HEK293 (cell line): ENCODE results near the gene PFDN6.

Experiments used
- CTCF ChIA-PET: fragments of 350-600 bp; formaldehyde crosslinking; extraction: SDS; loops from one replicate; lab custom pipeline; 2021; ENCODE audit warnings: antibody characterized with exemption; lab: Yijun Ruan, JAX
- POLR2A ChIA-PET: fragments of 300-600 bp; formaldehyde crosslinking; extraction: SDS; loops from one replicate; lab custom pipeline; 2020; ENCODE audit warnings: antibody characterized with exemption, inconsistent platforms; lab: Yijun Ruan, JAX
- H3K27ac ChIP-seq: fragments of 200-500 bp; sonication (Bioruptor generic); 2 replicates; pipeline ENCODE4 v1.5.1; 2014; ENCODE audit warnings: low read depth, low read length, control low read depth, inconsistent platforms; ENCODE audit errors: extremely low read depth
- H3K36me3 ChIP-seq, 2 experiments: fragments of 200-500 bp in 1 of 2; sonication (Bioruptor generic) in 1 of 2; 1 replicate in 1 of 2; 2 replicates in 1 of 2; pipeline ENCODE4 v1.5.1; 2014 to 2017; ENCODE audit warnings: inconsistent platforms in 2 of 2, low read length in 2 of 2; ENCODE audit not compliant: control insufficient read depth in 2 of 2, insufficient read depth in 1 of 2
- H3K4me1 ChIP-seq: fragments of 200-500 bp; sonication (Bioruptor generic); 2 replicates; pipeline ENCODE4 v1.5.1; 2014; ENCODE audit warnings: mild to moderate bottlenecking, low read length, inconsistent platforms; ENCODE audit not compliant: control insufficient read depth, insufficient read depth
- H3K4me3 ChIP-seq: 2 replicates; pipeline ENCODE4 v1.5.1; 2011; ENCODE audit warnings: low read depth, mild to moderate bottlenecking, control low read depth, low read length, moderate library complexity
- H3K9me3 ChIP-seq: fragments of 200-500 bp; sonication (Bioruptor generic); 2 replicates; pipeline ENCODE4 v1.5.1; 2014; ENCODE audit warnings: low read depth, low read length, inconsistent platforms; ENCODE audit not compliant: control insufficient read depth, insufficient read depth
- EGR2 ChIP-seq: fragments of 450-650 bp; formaldehyde crosslinking; IDR thresholded peaks from 2 replicates; pipeline ENCODE4 v1.5.1; 2016; ENCODE audit warnings: low read depth, missing biosample characterization, missing genetic modification characterization
- GLIS2 ChIP-seq: fragments of 450-650 bp; formaldehyde crosslinking; IDR thresholded peaks from 2 replicates; pipeline ENCODE4 v1.5.1; 2016; ENCODE audit warnings: missing biosample characterization, missing genetic modification characterization
- HOXC10 ChIP-seq: sonication (generic); formaldehyde crosslinking; IDR thresholded peaks from 2 replicates; pipeline ENCODE4 v1.8.1; 2023; ENCODE audit warnings: mild to moderate bottlenecking, missing genetic modification reagents
- KLF8 ChIP-seq: fragments of 450-650 bp; formaldehyde crosslinking; IDR thresholded peaks from 2 replicates; pipeline ENCODE4 v1.5.1; 2016; ENCODE audit warnings: missing biosample characterization, missing genetic modification characterization
- PRDM10 ChIP-seq: fragments of 450-650 bp; formaldehyde crosslinking; IDR thresholded peaks from 2 replicates; pipeline ENCODE4 v1.5.1; 2016; ENCODE audit warnings: missing biosample characterization, missing genetic modification characterization
- YY2 ChIP-seq: fragments of 450-650 bp; formaldehyde crosslinking; IDR thresholded peaks from 2 replicates; pipeline ENCODE4 v1.5.1; 2016; ENCODE audit warnings: missing biosample characterization, missing genetic modification characterization
- ZBTB17 ChIP-seq: fragments of 450-650 bp; formaldehyde crosslinking; IDR thresholded peaks from 2 replicates; pipeline ENCODE4 v1.5.1; 2016; ENCODE audit warnings: missing biosample characterization, missing genetic modification characterization
- ZEB2 ChIP-seq: fragments of 450-650 bp; formaldehyde crosslinking; IDR thresholded peaks from 2 replicates; pipeline ENCODE4 v1.5.1; 2016; ENCODE audit warnings: missing biosample characterization, missing genetic modification characterization
- ZNF112 ChIP-seq: fragments of 450-650 bp; formaldehyde crosslinking; IDR thresholded peaks from 2 replicates; pipeline ENCODE4 v1.5.0; 2017; ENCODE audit warnings: missing biosample characterization, missing genetic modification characterization
- ZNF24 ChIP-seq: fragments of 450-650 bp; formaldehyde crosslinking; IDR thresholded peaks from 2 replicates; pipeline ENCODE4 v1.5.1; 2016; ENCODE audit warnings: missing biosample characterization, missing genetic modification characterization
- ZNF341 ChIP-seq: fragments of 450-650 bp; formaldehyde crosslinking; IDR thresholded peaks from 2 replicates; pipeline ENCODE4; 2016; ENCODE audit warnings: low read depth, missing biosample characterization, missing genetic modification characterization
- ZNF398 ChIP-seq: fragments of 450-650 bp; formaldehyde crosslinking; IDR thresholded peaks from 2 replicates; pipeline ENCODE4 v1.5.1; 2017; ENCODE audit warnings: missing biosample characterization, missing genetic modification characterization
- ZNF596 ChIP-seq: fragments of 450-650 bp; IDR thresholded peaks from 2 replicates; pipeline ENCODE4 v1.5.0; 2018; ENCODE audit warnings: missing biosample characterization, mild to moderate bottlenecking, missing genetic modification characterization, moderate library complexity
- ZNF600 ChIP-seq: fragments of 450-650 bp; formaldehyde crosslinking; IDR thresholded peaks from 2 replicates; pipeline ENCODE4 v1.5.1; 2016; ENCODE audit warnings: missing biosample characterization, missing genetic modification characterization
- ZNF623 ChIP-seq: fragments of 450-650 bp; formaldehyde crosslinking; IDR thresholded peaks from 2 replicates; pipeline ENCODE4 v1.5.1; 2016; ENCODE audit warnings: missing biosample characterization, missing genetic modification characterization
- ZNF626 ChIP-seq: fragments of 450-650 bp; sonication (Bioruptor Pico); formaldehyde crosslinking; IDR thresholded peaks from 2 replicates; pipeline ENCODE4 v1.5.1; 2018; ENCODE audit warnings: missing biosample characterization, missing genetic modification characterization, inconsistent platforms
- ZNF629 ChIP-seq: fragments of 450-650 bp; formaldehyde crosslinking; IDR thresholded peaks from 2 replicates; pipeline ENCODE4 v1.5.1; 2017; ENCODE audit warnings: missing biosample characterization, missing genetic modification characterization
- ZNF660 ChIP-seq: fragments of 450-650 bp; IDR thresholded peaks from 2 replicates; pipeline ENCODE4 v1.5.1; 2018; ENCODE audit warnings: missing biosample characterization, mild to moderate bottlenecking, missing genetic modification characterization
- ZSCAN23 ChIP-seq: fragments of 450-650 bp; formaldehyde crosslinking; IDR thresholded peaks from 2 replicates; pipeline ENCODE4 v1.5.1; 2016; ENCODE audit warnings: missing biosample characterization, missing genetic modification characterization
- ZSCAN30 ChIP-seq: fragments of 450-650 bp; IDR thresholded peaks from 2 replicates; pipeline ENCODE4 v1.5.1; 2018; ENCODE audit warnings: missing biosample characterization, mild to moderate bottlenecking, missing genetic modification characterization, moderate library complexity
- TF ChIP-seq, protein P1 (sequence below): fragments of 450-650 bp; formaldehyde crosslinking; IDR thresholded peaks from 2 replicates; pipeline ENCODE4 v1.5.1; 2016; ENCODE audit warnings: missing biosample characterization, missing genetic modification characterization
- TF ChIP-seq, protein P2 (sequence below): fragments of 450-650 bp; formaldehyde crosslinking; IDR thresholded peaks from 2 replicates; pipeline ENCODE4 v1.5.1; 2016; ENCODE audit warnings: missing biosample characterization, missing genetic modification characterization
- TF ChIP-seq, protein P3 (sequence below): fragments of 450-650 bp; formaldehyde crosslinking; IDR thresholded peaks from 2 replicates; pipeline ENCODE4 v1.5.1; 2016; ENCODE audit warnings: missing biosample characterization, missing genetic modification characterization
- TF ChIP-seq, protein P4 (sequence below): fragments of 450-650 bp; formaldehyde crosslinking; IDR thresholded peaks from 2 replicates; pipeline ENCODE4 v1.5.1; 2016; ENCODE audit warnings: missing biosample characterization, missing genetic modification characterization

PFDN6 gene

DNA sequence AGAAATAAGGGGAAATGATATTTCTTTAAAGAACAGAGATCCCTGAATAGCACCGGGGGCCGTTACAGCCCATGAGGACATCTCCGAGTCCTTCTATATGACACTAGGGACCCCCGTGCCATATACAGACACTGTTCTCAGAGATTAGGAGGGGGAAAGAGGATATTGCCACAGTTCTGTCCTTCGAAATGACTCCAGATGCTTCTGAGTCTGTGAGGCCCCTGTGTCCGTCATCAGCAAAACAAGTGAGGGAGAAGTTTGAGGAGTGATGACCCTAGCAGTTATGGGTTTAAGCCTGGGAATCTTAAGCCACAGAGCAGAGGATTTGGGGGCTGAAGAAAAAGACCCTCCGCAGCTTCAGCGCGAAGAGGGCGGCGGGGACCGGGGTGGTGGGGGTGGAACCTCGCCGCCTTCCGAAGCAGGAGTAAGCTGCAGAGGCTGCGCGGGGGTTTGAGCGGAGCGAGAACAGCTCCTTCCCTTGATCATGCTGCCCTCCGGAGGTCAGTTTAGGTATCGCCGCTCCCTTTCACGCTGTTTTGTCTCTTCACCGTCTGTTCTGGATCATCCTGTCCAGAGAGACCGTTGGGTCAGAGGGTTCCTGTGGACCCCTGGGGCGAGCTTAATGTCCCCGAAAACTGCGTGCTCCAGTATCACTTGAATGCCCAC, 41.3 kb upstream of the PFDN6 start:
- H3K27ac ChIP-seq, result peak overlapping the region; percentile 88
- CTCF ChIA-PET, result interaction anchor here (0.5 to 6.1 kb wide), 60 partner anchors 9 to 801 kb away, joined by 3 to 76 read pairs (median 6); partner anchors contain the start of genes HSD17B8 and RING1
- H3K36me3 ChIP-seq, result peaks cover 14 to 20% of the 10 kb centered on the region in 2 experiments; a peak in 2 of 3 replicates
- peak overlapping the region; percentile 34 for H3K4me3 ChIP-seq
- H3K9me3 ChIP-seq, result no peaks in the 10 kb centered on the region
- POLR2A ChIA-PET, result interaction anchor here (0.5 to 4.8 kb wide), 22 partner anchors 12 to 277 kb away, joined by 3 to 65 read pairs (median 8); partner anchors contain the start of genes B3GALT4, HSD17B8, PFDN6 and RGL2
- peaks cover 12% of the 10 kb centered on the region for H3K4me1 ChIP-seq
- TF ChIP-seq ZSCAN23 (tag by site-specific recombination) (0 out of 2 replicates have a peak, but pooled peaks have one; percentile 27), PRDM10 (peak; percentile 34; the same call in 1 of the 2 replicates), ZNF623 (tag by site-specific recombination) (0 out of 2 replicates have a peak, but pooled peaks have one; percentile 8), ZNF24 (tag by site-specific recombination) (peak; percentile 70), ZSCAN30 (peak; percentile 34; the same call in 1 of the 2 replicates), KLF8 (tag by site-specific recombination) (peak; percentile 20; the same call in 1 of the 2 replicates), ZNF629 (tag by site-specific recombination) (peak; percentile 21; the same call in 1 of the 2 replicates), GLIS2 (0 out of 2 replicates have a peak, but pooled peaks have one; percentile 22), ZNF398 (tag by site-specific recombination) (no peak; the same call in 1 of the 2 replicates), ZNF596 (no peak), EGR2 (tag by site-specific recombination) (peak; percentile 52; the same call in 1 of the 2 replicates), ZNF341 (tag by site-specific recombination) (peak; percentile 76), YY2 (tag by site-specific recombination) (no peak), ZNF660 (tag by site-specific recombination) (peak; percentile 71; the same call in 1 of the 2 replicates), ZNF600 (tag by site-specific recombination) (peak; percentile 100), ZNF626 (tag by site-specific recombination) (no peak), HOXC10 (CRISPR knock-in tag) (no peak), ZBTB17 (tag by site-specific recombination) (peak; percentile 83), ZNF112 (tag by site-specific recombination) (no peak), ZEB2 (tag by site-specific recombination) (peak; percentile 50; the same call in 1 of the 2 replicates)
- TF ChIP-seq, protein P1, sequence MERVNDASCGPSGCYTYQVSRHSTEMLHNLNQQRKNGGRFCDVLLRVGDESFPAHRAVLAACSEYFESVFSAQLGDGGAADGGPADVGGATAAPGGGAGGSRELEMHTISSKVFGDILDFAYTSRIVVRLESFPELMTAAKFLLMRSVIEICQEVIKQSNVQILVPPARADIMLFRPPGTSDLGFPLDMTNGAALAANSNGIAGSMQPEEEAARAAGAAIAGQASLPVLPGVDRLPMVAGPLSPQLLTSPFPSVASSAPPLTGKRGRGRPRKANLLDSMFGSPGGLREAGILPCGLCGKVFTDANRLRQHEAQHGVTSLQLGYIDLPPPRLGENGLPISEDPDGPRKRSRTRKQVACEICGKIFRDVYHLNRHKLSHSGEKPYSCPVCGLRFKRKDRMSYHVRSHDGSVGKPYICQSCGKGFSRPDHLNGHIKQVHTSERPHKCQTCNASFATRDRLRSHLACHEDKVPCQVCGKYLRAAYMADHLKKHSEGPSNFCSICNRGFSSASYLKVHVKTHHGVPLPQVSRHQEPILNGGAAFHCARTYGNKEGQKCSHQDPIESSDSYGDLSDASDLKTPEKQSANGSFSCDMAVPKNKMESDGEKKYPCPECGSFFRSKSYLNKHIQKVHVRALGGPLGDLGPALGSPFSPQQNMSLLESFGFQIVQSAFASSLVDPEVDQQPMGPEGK (tag by site-specific recombination), result peak; percentile 47; the same call in 1 of the 2 replicates
- TF ChIP-seq, protein P2, sequence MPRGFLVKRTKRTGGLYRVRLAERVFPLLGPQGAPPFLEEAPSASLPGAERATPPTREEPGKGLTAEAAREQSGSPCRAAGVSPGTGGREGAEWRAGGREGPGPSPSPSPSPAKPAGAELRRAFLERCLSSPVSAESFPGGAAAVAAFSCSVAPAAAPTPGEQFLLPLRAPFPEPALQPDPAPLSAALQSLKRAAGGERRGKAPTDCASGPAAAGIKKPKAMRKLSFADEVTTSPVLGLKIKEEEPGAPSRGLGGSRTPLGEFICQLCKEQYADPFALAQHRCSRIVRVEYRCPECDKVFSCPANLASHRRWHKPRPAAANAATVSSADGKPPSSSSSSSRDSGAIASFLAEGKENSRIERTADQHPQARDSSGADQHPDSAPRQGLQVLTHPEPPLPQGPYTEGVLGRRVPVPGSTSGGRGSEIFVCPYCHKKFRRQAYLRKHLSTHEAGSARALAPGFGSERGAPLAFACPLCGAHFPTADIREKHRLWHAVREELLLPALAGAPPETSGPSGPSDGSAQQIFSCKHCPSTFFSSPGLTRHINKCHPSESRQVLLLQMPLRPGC (tag by site-specific recombination), result peak; percentile 18; the same call in 1 of the 2 replicates
- TF ChIP-seq, protein P3, sequence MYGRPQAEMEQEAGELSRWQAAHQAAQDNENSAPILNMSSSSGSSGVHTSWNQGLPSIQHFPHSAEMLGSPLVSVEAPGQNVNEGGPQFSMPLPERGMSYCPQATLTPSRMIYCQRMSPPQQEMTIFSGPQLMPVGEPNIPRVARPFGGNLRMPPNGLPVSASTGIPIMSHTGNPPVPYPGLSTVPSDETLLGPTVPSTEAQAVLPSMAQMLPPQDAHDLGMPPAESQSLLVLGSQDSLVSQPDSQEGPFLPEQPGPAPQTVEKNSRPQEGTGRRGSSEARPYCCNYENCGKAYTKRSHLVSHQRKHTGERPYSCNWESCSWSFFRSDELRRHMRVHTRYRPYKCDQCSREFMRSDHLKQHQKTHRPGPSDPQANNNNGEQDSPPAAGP (tag by site-specific recombination), result peak; percentile 77
- TF ChIP-seq, protein P4, sequence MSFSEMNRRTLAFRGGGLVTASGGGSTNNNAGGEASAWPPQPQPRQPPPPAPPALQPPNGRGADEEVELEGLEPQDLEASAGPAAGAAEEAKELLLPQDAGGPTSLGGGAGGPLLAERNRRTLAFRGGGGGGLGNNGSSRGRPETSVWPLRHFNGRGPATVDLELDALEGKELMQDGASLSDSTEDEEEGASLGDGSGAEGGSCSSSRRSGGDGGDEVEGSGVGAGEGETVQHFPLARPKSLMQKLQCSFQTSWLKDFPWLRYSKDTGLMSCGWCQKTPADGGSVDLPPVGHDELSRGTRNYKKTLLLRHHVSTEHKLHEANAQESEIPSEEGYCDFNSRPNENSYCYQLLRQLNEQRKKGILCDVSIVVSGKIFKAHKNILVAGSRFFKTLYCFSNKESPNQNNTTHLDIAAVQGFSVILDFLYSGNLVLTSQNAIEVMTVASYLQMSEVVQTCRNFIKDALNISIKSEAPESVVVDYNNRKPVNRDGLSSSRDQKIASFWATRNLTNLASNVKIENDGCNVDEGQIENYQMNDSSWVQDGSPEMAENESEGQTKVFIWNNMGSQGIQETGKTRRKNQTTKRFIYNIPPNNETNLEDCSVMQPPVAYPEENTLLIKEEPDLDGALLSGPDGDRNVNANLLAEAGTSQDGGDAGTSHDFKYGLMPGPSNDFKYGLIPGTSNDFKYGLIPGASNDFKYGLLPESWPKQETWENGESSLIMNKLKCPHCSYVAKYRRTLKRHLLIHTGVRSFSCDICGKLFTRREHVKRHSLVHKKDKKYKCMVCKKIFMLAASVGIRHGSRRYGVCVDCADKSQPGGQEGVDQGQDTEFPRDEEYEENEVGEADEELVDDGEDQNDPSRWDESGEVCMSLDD (tag by site-specific recombination), result peak; percentile 41; the same call in 1 of the 2 replicates
